HG03457 (cell line): ENCODE results near the gene EIF1.
A peak's percentile ranks its signal among the peaks of the same experiment; 100 is the strongest.
"Not testable (repeated sequence)": the region's sequence is repeated elsewhere in the genome, so short reads cannot be mapped to it uniquely, and the experiment has no call there.

Source experiments
- ATAC-seq: cut with Tn5 transposase; IDR thresholded peaks from one replicate; pipeline ENCODE4 v1.9.1; 2021; ENCODE audit warnings: moderate number of reproducible peaks; ENCODE audit not compliant: unreplicated experiment

EIF1 gene

DNA sequence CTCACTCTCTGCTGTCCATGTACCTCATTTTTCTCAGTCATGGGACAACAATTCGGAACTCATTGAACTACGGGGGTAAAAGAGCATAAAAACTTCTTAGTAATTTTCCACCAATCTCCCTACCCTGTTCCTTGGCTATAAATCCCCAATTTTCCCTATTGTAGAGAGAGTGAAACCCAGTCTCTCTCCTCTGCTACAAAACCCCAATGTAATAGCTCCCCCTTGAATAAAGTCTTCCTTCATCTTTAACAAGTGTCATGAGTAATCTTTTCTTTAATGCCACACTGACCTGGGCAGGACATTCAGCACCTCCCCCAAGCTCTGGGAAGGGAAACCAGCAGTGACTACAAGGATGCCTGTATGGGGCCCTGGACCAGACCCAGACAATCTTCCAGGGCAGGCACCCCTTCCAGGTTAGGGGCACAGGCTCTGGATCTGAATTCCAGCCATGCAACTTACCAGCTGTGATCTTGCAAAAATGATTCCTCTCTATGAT, 10.2 kb upstream of the EIF1 start:
- ATAC-seq: peak; percentile 17

GRCh38 chr17:41678907-41679739, 9.6 kb upstream of the EIF1 start:
- peak; percentile 38 for ATAC-seq

DNA sequence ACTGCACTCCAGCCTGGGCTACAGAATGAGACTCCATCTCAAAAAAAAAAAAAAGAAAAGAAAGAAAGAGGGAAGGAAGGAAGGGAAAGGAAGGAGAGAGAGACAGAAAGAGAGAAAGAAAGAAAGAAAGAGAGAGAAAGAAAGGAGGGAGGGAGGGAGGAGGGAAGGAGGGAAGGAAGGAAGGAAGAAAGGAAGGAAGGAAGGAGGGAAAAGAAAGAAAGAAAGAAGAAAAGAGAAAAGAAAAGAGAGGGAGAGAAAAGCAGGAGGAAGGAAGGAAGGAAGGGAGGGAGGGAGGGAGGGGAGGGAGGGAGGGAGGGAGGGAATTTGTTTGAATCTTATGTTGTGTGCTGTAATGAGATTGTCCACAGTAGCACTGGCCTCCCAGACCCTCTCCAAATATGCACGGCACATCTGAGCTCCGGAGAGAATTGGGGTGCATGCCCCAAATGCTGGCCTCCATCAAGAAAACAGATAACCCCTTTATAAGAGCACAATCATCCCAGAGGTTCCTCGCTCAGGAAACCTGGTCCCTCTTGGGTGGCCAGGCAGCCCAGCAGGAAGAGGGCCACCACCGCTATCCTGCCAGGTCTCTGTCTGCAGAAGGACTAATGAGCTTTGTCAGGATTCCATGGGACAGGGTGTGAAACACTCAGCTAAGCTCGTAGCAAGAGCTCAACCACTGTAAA, 8.8 kb upstream of the EIF1 start:
- no peak for ATAC-seq

DNA sequence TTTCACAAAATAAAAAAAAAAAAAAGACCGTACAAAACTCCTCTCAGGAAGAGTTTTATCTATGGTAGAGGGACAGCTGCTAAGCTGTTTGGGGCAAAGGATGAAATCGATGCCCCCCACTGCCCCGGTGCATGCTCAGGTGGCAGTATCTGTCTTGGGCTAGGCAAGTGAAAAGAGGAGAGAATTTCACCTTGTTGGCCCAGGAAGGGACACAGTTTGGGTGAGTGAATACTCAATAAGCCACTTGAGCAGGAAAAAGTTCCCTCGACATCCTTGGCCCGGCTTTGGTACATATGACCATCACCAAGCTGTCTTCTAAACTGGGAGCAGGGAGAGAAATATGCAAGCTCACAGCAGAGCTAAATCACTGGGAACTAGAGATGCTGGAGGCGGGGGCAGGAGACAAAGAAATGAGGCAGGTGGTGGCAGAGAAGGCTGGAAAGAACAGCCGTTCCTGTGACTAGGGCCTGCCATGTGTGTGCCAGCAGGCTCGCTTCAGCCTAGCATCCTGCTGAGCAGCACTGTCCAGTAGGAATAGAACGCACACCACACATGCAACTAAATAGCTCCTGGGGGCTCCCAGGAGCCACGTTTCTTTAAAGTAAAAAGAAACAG, 8.2 kb upstream of the EIF1 start:
- ATAC-seq: no peak

DNA sequence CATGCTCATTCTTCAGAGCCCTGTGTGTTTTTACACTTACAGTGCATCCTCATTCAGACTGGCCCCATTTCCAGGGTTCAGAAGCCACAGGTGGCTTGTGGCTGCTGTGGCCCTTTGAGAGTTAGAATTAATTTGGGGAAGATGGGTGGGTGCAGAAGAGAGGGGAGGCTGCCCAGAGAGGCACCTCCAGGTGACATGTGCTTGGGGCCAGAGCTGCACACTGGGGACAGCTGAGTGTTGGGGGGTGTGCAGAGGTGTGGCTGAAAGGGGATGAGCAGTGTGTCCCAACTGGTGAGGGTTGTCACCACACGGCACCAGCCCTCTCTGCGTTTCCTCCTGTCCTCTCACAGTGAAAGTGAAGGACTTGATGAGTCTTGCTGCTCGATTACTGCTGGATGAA, 6.9 kb upstream of the EIF1 start:
- no peak for ATAC-seq

GRCh38 chr17:41682631-41683030, 6.1 kb upstream of the EIF1 start:
- ATAC-seq: no peak

GRCh38 chr17:41683441-41684007, 5.2 kb upstream of the EIF1 start:
- no peak for ATAC-seq

- no peak for ATAC-seq
Measured at GRCh38 chr17:41684035-41684434, 4.7 kb upstream of the EIF1 start.

DNA sequence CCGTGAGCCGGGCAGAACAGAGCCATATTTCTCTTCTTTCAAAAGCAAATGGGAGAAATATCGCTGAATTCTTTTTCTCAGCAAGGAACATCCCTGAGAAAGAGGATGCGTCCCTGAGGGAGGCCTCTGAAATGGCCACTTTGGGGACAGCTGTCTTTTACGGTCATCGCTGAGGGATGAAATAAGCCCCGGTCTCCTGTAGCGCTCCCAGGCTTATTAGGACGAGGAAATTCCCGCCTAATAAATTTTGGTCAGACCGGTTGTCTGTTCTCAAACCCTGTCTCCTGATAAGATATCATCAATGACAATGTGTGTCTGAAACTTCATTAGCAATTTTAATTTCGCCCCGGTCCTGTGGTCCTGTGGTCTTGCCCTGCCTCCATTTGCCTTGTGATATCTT, 2.9 kb upstream of the EIF1 start:
- not testable (repeated sequence) for ATAC-seq

- no peak for ATAC-seq
Measured at GRCh38 chr17:41686281-41686680, 2.4 kb upstream of the EIF1 start.

DNA sequence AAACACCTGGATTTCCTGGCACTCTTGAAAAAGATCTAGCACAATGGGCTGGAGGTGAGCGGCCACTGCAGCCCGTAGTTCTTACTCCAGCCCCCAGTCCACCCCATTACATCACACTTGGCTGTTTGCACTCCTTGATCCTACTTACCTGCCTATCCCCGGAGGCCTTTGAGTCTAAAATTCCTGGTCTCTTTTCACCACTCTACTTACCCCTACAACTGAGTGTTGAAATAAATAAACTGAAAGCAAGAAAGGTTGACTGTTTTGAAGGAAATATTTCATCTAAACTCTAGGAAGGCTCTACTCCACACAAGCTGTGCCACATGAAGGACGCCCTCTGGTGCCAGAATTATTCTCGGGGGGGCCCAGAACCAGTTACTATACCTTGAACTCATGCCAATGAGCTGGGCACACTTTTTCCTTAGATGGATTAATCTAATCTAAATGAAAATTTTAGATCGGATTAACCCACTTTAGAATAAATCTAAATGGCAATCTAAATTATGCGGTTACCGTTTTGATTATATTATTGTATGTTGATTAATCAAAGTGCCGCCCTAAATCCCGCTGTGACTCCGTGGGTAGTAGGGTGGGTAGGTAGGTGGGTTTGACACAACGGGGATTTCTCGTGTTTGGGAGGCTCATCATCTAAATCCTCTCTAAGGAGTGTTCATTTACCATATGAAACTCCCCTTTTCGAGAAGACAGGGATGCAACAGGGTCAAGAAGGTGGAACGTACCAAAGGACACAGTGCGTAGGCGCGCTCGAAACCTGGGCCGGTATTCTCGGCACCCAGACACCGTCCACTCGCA, 651 bp upstream of the EIF1 start:
- ATAC-seq: no peak

- ATAC-seq: no peak
Measured at GRCh38 chr17:41689497-41690299, 1.0 kb downstream of the EIF1 start.

DNA sequence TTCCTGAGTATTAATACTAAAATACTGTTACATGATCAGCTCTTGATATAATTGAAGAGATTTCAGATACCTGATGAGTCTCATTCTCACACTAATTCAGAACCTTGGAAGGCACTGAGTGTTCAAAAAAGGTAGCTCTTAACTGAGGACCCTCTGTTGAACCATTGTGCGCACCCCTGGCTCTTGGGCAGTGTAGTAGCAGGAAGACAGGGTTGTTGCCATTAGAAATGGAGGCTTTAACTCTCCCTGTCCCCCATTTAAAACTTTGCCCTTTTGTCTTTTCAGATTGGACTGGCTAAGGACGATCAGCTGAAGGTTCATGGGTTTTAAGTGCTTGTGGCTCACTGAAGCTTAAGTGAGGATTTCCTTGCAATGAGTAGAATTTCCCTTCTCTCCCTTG, 1.8 kb downstream of the EIF1 start:
- no peak for ATAC-seq

DNA sequence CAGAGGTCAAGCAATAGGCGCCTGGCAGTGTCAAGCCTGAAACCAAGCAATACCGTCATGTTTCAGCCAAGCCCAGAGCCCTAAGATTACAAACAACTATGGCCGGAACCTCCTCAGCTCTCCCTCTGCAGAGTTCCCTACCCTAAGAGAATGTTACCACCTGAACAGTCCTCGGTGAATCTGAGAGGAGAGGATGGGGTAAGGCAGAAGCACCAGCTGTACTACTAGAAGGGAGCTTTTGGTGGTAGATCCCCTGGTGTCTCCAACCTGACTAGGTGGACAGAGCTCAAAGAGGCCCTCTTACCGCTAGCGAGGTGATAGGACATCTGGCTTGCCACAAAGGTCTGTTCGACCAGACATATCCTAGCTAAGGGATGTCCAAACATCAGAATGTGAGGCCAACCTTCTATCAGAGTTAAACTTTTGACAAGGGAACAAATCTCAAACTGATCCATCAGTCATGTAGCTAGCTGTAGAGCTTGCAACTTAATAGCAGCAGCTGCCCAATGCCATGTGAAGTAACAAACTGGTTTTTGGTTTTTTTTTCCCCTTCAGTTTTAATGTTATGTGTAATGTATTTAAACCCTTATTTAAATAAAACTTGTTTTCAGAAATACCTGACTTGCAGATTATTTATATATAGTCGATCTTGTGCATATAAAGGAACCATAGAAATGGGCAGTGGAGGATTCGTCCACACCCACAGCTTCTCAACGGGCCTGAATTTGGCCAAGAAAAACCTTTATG, 2.5 kb downstream of the EIF1 start:
- ATAC-seq: no peak

DNA sequence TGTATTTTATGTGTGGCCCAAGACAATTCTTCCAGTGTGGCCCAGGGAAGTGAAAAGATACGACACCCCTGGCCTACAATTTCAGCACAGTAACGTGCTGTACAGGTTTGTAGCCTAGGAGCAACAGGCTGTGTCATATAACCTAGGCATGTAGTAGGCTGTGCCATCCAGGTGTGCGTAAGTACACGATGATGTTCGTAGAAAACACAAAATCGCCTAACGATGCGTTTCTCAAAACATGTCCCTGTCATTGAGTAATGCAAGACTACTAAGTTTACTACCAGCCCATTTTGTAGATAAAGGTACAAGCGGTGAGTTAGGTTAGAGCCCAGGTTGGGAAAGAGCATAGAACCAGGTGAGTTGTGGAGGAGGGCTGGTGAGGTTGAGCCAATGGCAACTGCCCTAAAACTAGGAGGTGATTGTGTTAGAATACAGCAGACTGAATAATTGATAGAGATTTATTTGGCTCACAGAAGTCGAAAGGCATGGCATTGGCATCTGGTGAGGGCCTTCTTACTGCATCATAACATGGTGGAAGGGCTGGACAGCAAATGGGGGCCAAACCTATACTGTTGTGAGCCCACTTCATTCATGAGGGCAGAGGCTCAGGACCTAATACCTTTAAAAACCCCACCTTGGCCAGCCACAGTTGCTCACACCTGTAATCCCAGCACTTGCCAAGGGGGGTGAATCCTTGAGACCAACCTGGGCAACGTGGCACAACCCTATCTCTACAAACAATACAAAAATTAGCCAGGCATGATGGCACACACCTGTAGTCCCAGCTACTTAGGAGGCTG, 4.2 kb downstream of the EIF1 start:
- no peak for ATAC-seq

DNA sequence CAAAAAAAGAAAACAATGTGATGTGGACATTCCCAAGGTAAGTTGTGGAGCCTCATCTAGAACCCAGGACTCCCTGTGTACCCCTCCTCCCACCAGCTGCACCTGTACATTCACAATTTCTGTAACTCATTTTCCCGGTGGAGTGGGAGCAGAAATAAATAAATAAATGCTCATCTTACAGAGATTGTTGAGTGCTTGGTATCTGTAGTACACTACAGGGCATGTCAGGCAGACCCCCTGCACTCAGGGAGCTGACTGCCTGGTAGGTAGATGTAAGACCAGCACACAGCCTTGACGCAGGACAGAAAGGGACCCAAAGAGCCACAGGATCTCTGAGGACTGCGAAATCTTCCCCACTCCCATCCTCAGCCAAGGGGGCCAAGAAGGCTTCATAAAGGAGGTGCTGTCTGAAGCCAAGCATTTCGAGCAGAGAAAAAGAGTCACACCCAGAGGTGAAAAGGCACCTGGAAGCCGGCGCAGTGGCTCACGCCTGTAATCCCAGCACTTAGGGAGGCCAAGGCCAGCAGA, 6.5 kb downstream of the EIF1 start:
- ATAC-seq: no peak

DNA sequence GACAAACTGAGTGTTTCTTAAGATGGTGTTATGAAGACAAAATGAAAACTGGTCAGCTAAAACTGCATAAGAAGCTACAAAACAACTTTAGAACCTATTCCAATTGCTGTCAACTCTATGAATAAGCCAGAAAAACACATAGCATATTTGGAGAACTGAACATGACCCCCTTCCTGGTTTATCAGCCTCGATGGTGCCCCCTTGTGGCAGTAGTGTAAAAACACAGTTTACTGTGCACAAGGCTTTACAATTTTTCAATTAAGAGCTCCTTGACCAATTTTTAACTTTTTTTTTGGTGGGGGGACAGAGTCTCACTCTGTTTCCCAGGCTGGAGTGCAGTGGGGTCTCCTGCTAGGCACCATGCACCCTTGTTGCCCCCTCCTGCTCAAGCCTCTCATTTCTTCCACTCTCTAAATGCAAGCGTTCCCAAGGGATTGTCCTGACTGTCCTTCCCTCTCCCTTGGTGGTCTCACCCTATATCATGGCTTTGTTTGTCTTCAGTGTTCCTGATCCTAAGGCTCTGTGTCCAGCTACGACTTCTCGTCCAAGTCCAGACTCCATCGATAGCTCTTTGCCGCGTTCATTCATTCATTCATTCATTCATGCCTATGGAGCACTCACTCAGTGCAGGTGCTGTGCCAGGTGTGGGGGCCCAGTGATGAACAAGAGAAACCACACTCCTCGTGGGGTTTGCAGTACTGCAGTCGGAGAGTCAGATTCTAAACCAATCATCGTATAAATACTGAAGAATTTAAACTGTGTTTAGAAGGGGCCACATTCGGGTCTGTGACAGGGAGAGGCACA, 7.5 kb downstream of the EIF1 start:
- ATAC-seq: no peak
